ENCODE results near the gene TXNDC15.

GRCh38 chr5:134938030-134938429, 63.9 kb downstream of the TXNDC15 start:
- TF ChIP-seq CTCF (conservative IDR thresholded peaks at IDR 0.05; ENCODE audit: low read length), result no peak
- no peak for TF ChIP-seq EZH2phosphoT487 (IDR thresholded peaks at IDR 0.05; ENCODE audit: borderline replicate concordance)

Data from Loucy (cell line).